Lower leg skin (tissue), 3 donors: ENCODE data around the gene ERVH48-1.

Experiments
- CTCF ChIP-seq, 3 donors: fragments of 450-650 bp; IDR thresholded peaks; one replicate each; pipeline ENCODE4 v1.5.1; 2016; ENCODE audit warnings: antibody characterized with exemption in 3 of 3, mild to moderate bottlenecking in 3 of 3, moderate library complexity in 2 of 3
- POLR2A ChIP-seq, 2 donors: fragments of 450-650 bp; IDR thresholded peaks; one replicate each; pipeline ENCODE4 v1.6.1; 2016 to 2017; ENCODE audit warnings: antibody characterized with exemption in 2 of 2, mild to moderate bottlenecking in 1 of 2, moderate library complexity in 1 of 2

DNA sequence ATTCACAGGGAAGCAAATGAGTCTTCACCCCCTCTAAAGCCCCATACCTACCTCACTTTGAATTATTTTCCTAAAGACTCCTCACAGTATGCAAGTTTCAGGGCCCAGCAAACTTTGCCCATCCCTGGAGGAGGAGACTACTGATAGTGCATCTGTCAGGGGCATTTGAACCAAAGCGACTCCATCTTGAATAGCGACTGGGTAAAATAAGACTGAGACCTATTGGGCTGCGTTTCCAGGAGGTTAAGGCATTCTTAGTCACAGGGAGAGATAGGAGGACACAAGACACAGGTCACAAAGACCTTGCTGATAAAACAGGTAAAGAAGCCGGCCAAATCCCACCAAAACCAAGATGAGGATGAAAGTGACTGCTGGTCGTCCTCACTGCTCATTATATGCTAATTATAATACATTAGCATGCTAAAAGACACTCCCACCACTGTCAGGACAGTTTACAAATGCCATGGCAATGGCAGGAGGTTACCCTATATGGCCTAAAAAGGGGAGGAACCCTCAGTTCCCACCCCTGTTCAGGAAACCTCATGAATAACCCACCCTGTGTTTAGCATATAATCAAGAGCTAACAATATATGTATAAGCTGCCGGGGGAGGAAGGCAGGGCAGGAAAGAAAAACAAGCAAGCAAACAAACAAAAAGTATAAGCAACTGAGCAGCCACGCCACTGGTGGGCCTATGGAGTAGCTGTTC, 45.7 kb upstream of the ERVH48-1 start:
- no peak for TF ChIP-seq CTCF (IDR thresholded peaks at IDR 0.05)
- TF ChIP-seq POLR2A (IDR thresholded peaks at IDR 0.05), result no peak
